Stomach (tissue), 9 donors: Measurements from ENCODE around the gene CCDC30. TPM values are rescaled to one million over a fixed set of nuclear protein-coding genes. Genes with fewer than 3 reads are reported as not detected.

ENCODE experiments used
- DNase-seq, 2 donors: peaks; one replicate each; pipeline versions ENCODE4 v3.0.0 to v3.0.0-alpha.2; 2013 to 2019
- H3K27ac ChIP-seq, 5 donors: fragments of 200-600 bp in 4 of 5; sonication (generic) in 4 of 5; one replicate each; pipeline ENCODE4 v1.5.1; 2013 to 2019; ENCODE audit warnings: mild to moderate bottlenecking in 1 of 5, moderate library complexity in 1 of 5
- H3K27me3 ChIP-seq, 3 donors: fragments of 200-600 bp; sonication (generic); one replicate each; pipeline ENCODE4 v1.5.1; 2017 to 2019; ENCODE audit warnings: mixed run types in 1 of 3
- H3K36me3 ChIP-seq, 4 donors: fragments of 200-600 bp; sonication (generic); 1 replicate in 3 of 4; 2 replicates in 1 of 4; pipeline ENCODE4 v1.5.1; 2016 to 2019
- H3K4me1 ChIP-seq, 4 donors: fragments of 200-600 bp; sonication (generic); one replicate each; pipeline ENCODE4 v1.5.1; 2016 to 2019
- H3K4me3 ChIP-seq, 4 donors: fragments of 200-600 bp; sonication (generic) in 3 of 4; one replicate each; pipeline ENCODE4 v1.5.1; 2016 to 2019; ENCODE audit warnings: mild to moderate bottlenecking in 1 of 4
- H3K9me3 ChIP-seq, 4 donors: fragments of 200-600 bp; sonication (generic); one replicate each; pipeline ENCODE4 v1.5.1; 2016 to 2019
- CTCF ChIP-seq, 7 experiments: fragments of 450-650 bp in 4 of 7; fragments of 200-600 bp in 3 of 7; sonication (generic) in 3 of 7; IDR thresholded peaks; one replicate each; pipeline ENCODE4 v1.5.1; 2016 to 2019; ENCODE audit warnings: antibody characterized with exemption in 7 of 7, control low read depth in 2 of 7, mild to moderate bottlenecking in 1 of 7
- EP300 ChIP-seq: sonication (generic); formaldehyde crosslinking; IDR thresholded peaks from one replicate; pipeline ENCODE4 v1.6.1; 2017; ENCODE audit warnings: antibody characterized with exemption
- POLR2A ChIP-seq, 4 donors: fragments of 450-650 bp; IDR thresholded peaks; one replicate each; pipeline ENCODE4 v1.6.1; 2016; ENCODE audit warnings: antibody characterized with exemption in 4 of 4, control low read depth in 2 of 4, mild to moderate bottlenecking in 1 of 4, moderate library complexity in 1 of 4
- POLR2AphosphoS5 ChIP-seq, 3 donors: sonication (generic); formaldehyde crosslinking; IDR thresholded peaks; one replicate each; pipeline ENCODE4 v1.6.1; 2016; ENCODE audit warnings: antibody characterized with exemption in 3 of 3
- WGBS, 5 donors: extraction: QIAGEN DNeasy Blood & Tissue Kit in 3 of 5; methylation state at CpG; one replicate each; pipeline versions ENCODE4 v1.1.5 to v1.1.7; 2013 to 2018; 5-methylcytosine and 5-hydroxymethylcytosine counted together
- intact Hi-C: fragments of 100-400 bp; cut with DNase I; formaldehyde crosslinking; loops from one replicate; pipeline ENCODE4 v1.15.1; 2023; ENCODE audit warnings: low total_unique reads
- polyA plus RNA-seq, 3 donors: library from polyadenylated mRNA; stranded (reverse); fragments of 200-250 nt; gene quantifications; one replicate each; pipeline ENCODE4 v1.2.3, GENCODE V29; 2013
- total RNA-seq, 5 donors: library from RNA; depleted of rRNA; stranded (reverse); fragments of >200 nt; gene quantifications; one replicate each; pipeline versions ENCODE4 v1.1.0 to v1.2.3, GENCODE V29; 2014 to 2016
- donor health status: healthy with polysubstance abuse.
- donor health status: Bipolar disorder and iron deficiency.
- donor health status: healthy.

Gene CCDC30
- total and polyA plus RNA-seq, 8 donors, result under 0.01 to 2.3 (median 1.0) TPM

GRCh38 chr1:42657201-42657600 lies 194.1 kb downstream of the CCDC30 start:
- Histone ChIP-seq H3K27ac (peak overlapping the region in 4 of 5 donors; percentile 82 to 90 (median 86)), H3K9me3 (no peaks in the 10 kb centered on the region), H3K4me1 (peaks cover 14 to 27% (median 21%) of the 10 kb centered on the region in 4 donors), H3K36me3 (peaks cover 4 to 32% (median 25%) of the 10 kb centered on the region in 4 donors), H3K27me3 (no peaks in the 10 kb centered on the region), H3K4me3 (peak overlapping the region in 3 of 4 donors; percentile 74 to 97 (median 78))
- intact Hi-C loops, result no loop called here
- TF ChIP-seq POLR2A (IDR thresholded peaks at IDR 0.05), result no peak
- DNase-seq, result peak in 1 of 2 donors; percentile 6
- WGBS, 5 donors, result 79 to 91% (median 82%) methylated on average over 5 of the region's 5 CpGs

DNA sequence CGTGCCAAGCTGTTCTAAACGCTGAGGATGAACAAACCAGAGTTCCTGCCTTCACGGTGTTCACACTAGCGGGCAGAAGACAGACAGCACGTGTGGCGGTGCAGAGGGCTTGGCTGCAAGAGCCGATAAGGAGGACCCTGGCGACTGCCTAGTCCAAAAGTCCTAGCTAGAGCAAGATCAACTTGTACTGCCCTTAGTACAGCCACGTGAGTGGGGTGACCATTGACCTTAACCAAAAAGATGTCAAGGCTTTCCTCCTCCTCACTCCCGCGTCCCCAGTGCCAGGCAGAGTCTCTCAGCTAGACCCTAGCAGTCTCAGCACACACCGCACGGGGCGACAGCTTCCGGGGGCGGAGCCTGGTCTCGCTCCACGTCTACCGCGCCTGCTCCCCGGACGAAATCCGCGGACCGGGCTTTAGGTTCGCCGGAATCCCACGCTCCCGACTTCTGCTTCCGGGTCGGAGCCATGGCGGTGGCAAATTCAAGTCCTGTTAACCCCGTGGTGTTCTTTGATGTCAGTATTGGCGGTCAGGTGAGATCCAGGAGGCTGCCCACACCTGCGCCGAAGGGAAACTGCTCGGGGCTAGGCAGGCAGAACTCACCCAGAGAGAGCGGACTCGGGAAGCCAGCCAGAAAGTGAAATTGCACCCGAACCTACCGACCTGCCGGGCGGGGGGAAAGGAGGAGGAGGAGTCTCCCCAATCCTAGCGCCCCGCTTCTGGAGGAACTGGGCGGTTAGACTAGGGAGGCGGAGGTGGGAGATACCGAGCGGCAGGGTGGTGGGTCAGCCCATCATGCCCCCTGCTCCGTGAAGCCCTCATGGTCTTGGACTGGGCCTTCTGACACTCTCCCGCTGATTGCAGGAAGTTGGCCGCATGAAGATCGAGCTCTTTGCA lies 195.1 kb downstream of the CCDC30 start, which contains the start of gene PPIH:
PPIH (plus strand) TSS at position 443 of the 896 bp plus-strand sequence; CDS start at position 467, 24 bp downstream.
- Histone ChIP-seq H3K27me3 (no peaks in the 10 kb centered on the region), H3K9me3 (no peaks in the 10 kb centered on the region), H3K27ac (peak within 1 kb of the TSS; percentile 69 to 90 (median 85)), H3K36me3 (peaks cover 4 to 39% (median 32%) of the 10 kb centered on the region in 4 donors), H3K4me3 (peak within 1 kb of the TSS; percentile 74 to 97 (median 87)), H3K4me1 (peaks cover 14 to 27% (median 21%) of the 10 kb centered on the region in 4 donors)
- intact Hi-C loops, result no loop called here
- peak; percentile 96 to 98 for DNase-seq
- 0 to 1% (median 0%) methylated on average over 45 to 53 of the region's 53 CpGs for WGBS, 5 donors
- peak; percentile 39 for TF ChIP-seq EP300
- TF ChIP-seq POLR2A (IDR thresholded peaks at IDR 0.05), result no peak
- TF ChIP-seq POLR2AphosphoS5 (IDR thresholded peaks at IDR 0.05), result peak; percentile 72 to 94 (median 89)
- TF ChIP-seq CTCF (IDR thresholded peaks at IDR 0.05), result peak in 3 of 7 experiments; percentile 31 to 47 (median 37)

GRCh38 chr1:42658877-42659337 lies 195.8 kb downstream of the CCDC30 start:
- Histone ChIP-seq H3K27ac (peak overlapping the region in 4 of 5 donors; percentile 82 to 90 (median 86)), H3K9me3 (no peaks in the 10 kb centered on the region), H3K27me3 (no peaks in the 10 kb centered on the region), H3K36me3 (peaks cover 4 to 40% (median 39%) of the 10 kb centered on the region in 4 donors), H3K4me3 (peak overlapping the region; percentile 74 to 97 (median 87)), H3K4me1 (peaks cover 14 to 27% (median 21%) of the 10 kb centered on the region in 4 donors)
- no peak for TF ChIP-seq EP300
- TF ChIP-seq POLR2A (IDR thresholded peaks at IDR 0.05), result no peak
- no peak for TF ChIP-seq POLR2AphosphoS5 (IDR thresholded peaks at IDR 0.05)
- TF ChIP-seq CTCF (IDR thresholded peaks at IDR 0.05), result no peak
- WGBS, 5 donors, result 3 to 13% (median 5%) methylated on average over 11 to 20 of the region's 20 CpGs
- no peak for DNase-seq
- intact Hi-C loops, result no loop called here

- peaks cover 17 to 61% (median 60%) of the 10 kb centered on the region in 4 donors for H3K36me3 ChIP-seq
- peaks cover 14 to 27% (median 21%) of the 10 kb centered on the region in 4 donors for H3K4me1 ChIP-seq
- 54 to 88% (median 70%) methylated on average over 3 of the region's 3 CpGs for WGBS, 5 donors
- no peak overlapping the region for H3K27ac ChIP-seq
- no peak for TF ChIP-seq POLR2A (IDR thresholded peaks at IDR 0.05)
- no peak overlapping the region for H3K4me3 ChIP-seq
- no peaks in the 10 kb centered on the region for H3K27me3 ChIP-seq
- DNase-seq, result no peak
- intact Hi-C loops, result no loop called here
- H3K9me3 ChIP-seq, result no peaks in the 10 kb centered on the region
Observed at GRCh38 chr1:42660907-42661500, 197.9 kb downstream of the CCDC30 start.

GRCh38 chr1:42669936-42670335 lies 206.8 kb downstream of the CCDC30 start:
- no peak for TF ChIP-seq POLR2A (IDR thresholded peaks at IDR 0.05)
- no peak for TF ChIP-seq POLR2AphosphoS5 (IDR thresholded peaks at IDR 0.05)
- no peak for TF ChIP-seq EP300
- TF ChIP-seq CTCF (IDR thresholded peaks at IDR 0.05), result no peak
- intact Hi-C loops, result no loop called here
- H3K9me3 ChIP-seq, result no peaks in the 10 kb centered on the region
- WGBS, 5 donors, result 94 to 97% (median 95%) methylated on average over 3 of the region's 3 CpGs
- H3K36me3 ChIP-seq, result peaks cover 38 to 88% (median 76%) of the 10 kb centered on the region in 4 donors
- H3K4me3 ChIP-seq, result no peak overlapping the region
- H3K27me3 ChIP-seq, result no peaks in the 10 kb centered on the region
- DNase-seq, result no peak
- H3K27ac ChIP-seq, result no peak overlapping the region
- peaks cover 0 to 11% (median 3%) of the 10 kb centered on the region in 4 donors for H3K4me1 ChIP-seq
